Activated T-helper 17 cell treated with anti-CD3 and anti-CD28 coated beads, Interleukin-2, amount 50 U/mL, for 72 hours (primary cell): ENCODE measurements around the gene RPS6KC1. TPM values are rescaled to one million over a fixed set of nuclear protein-coding genes. Genes with fewer than 3 reads are reported as not detected.
"Not testable (repeated sequence)": the region's sequence is repeated elsewhere in the genome, so short reads cannot be mapped to it uniquely, and the experiment has no call there.

Source experiments
- ATAC-seq: fragments of 150-1000 bp; cut with Tn5 transposase; replicated peaks from 2 replicates; pipeline ENCODE4 v1.10.0; 2021; ENCODE audit warnings: mild to moderate bottlenecking, moderate library complexity
- H3K27ac Mint-ChIP-seq: one replicate; pipeline ENCODE4 v1.8.0; 2022; ENCODE audit warnings: mixed read lengths
- H3K27me3 Mint-ChIP-seq: one replicate; pipeline ENCODE4 v1.8.0; 2022; ENCODE audit warnings: mixed read lengths
- H3K36me3 Mint-ChIP-seq: one replicate; pipeline ENCODE4 v1.8.0; 2022; ENCODE audit warnings: low read depth, mild to moderate bottlenecking, mixed read lengths
- H3K4me1 Mint-ChIP-seq: one replicate; pipeline ENCODE4 v1.8.0; 2022; ENCODE audit warnings: mixed read lengths
- H3K4me3 Mint-ChIP-seq: one replicate; pipeline ENCODE4 v1.8.0; 2022; ENCODE audit warnings: mild to moderate bottlenecking, mixed read lengths
- H3K9me3 Mint-ChIP-seq: one replicate; pipeline ENCODE4 v1.8.0; 2022; ENCODE audit warnings: mixed read lengths
- total RNA-seq, 2 donors: library from RNA; stranded (reverse); gene quantifications; one replicate each; pipeline ENCODE4 v1.2.3, GENCODE V29; 2022

Gene RPS6KC1
- total RNA-seq, 2 donors from 2014 or later: 6.9 to 9.5 TPM

GRCh38 chr1:213300433-213300832, 249.4 kb downstream of the RPS6KC1 start:
- peaks cover 8% of the 10 kb centered on the region for H3K9me3 Mint-ChIP-seq

GRCh38 chr1:213301524-213301923, 250.5 kb downstream of the RPS6KC1 start:
- not testable (repeated sequence) for H3K27ac Mint-ChIP-seq, H3K9me3 Mint-ChIP-seq, H3K4me3 Mint-ChIP-seq, H3K36me3 Mint-ChIP-seq, ATAC-seq, H3K4me1 Mint-ChIP-seq, H3K27me3 Mint-ChIP-seq

More at GRCh38 chr1:213300433-213300832, 249.4 kb downstream of the RPS6KC1 start:
- Mint-ChIP-seq H3K4me3 (no peak overlapping the region), H3K27me3 (no peaks in the 10 kb centered on the region), H3K27ac (no peak overlapping the region), H3K36me3 (no peaks in the 10 kb centered on the region), H3K4me1 (no peaks in the 10 kb centered on the region)
- no peak for ATAC-seq

- Mint-ChIP-seq H3K4me3 (no peak overlapping the region), H3K9me3 (no peaks in the 10 kb centered on the region), H3K27me3 (no peaks in the 10 kb centered on the region), H3K4me1 (no peaks in the 10 kb centered on the region), H3K36me3 (no peaks in the 10 kb centered on the region), H3K27ac (no peak overlapping the region)
- no peak for ATAC-seq
These were observed 252.2 kb downstream of the RPS6KC1 start for GRCh38 chr1:213303286-213303685.

- no peaks in the 10 kb centered on the region for H3K4me1 Mint-ChIP-seq
- H3K27ac Mint-ChIP-seq: no peak overlapping the region
- no peak for ATAC-seq
- peaks cover 3% of the 10 kb centered on the region for H3K27me3 Mint-ChIP-seq
- H3K9me3 Mint-ChIP-seq: peaks cover 3% of the 10 kb centered on the region
- H3K4me3 Mint-ChIP-seq: no peak overlapping the region
- H3K36me3 Mint-ChIP-seq: no peaks in the 10 kb centered on the region
These were observed 264.5 kb downstream of the RPS6KC1 start for GRCh38 chr1:213315571-213315970.

- not testable (repeated sequence) for H3K4me1 Mint-ChIP-seq, H3K4me3 Mint-ChIP-seq, ATAC-seq, H3K27me3 Mint-ChIP-seq, H3K27ac Mint-ChIP-seq, H3K9me3 Mint-ChIP-seq, H3K36me3 Mint-ChIP-seq
These were observed 267.4 kb downstream of the RPS6KC1 start for GRCh38 chr1:213318458-213318857.

- H3K9me3 Mint-ChIP-seq: peaks cover 8% of the 10 kb centered on the region
- no peak overlapping the region for H3K27ac Mint-ChIP-seq
- no peak overlapping the region for H3K4me3 Mint-ChIP-seq
- H3K27me3 Mint-ChIP-seq: peaks cover 4% of the 10 kb centered on the region
- ATAC-seq: no peak
- H3K36me3 Mint-ChIP-seq: no peaks in the 10 kb centered on the region
- no peaks in the 10 kb centered on the region for H3K4me1 Mint-ChIP-seq
These were observed 269.3 kb downstream of the RPS6KC1 start for GRCh38 chr1:213320191-213320870.

Other genes starting within 250 kb of the RPS6KC1 start
- not detected for gene SPATA45, start 203.6 kb upstream of the RPS6KC1 start, total RNA-seq
- gene FLVCR1, start 193.0 kb upstream of the RPS6KC1 start, total RNA-seq: 10 to 100 TPM in 1 of 2 donors, 1 to 10 TPM in 1; 9.7 to 22.9 TPM
- gene VASH2, start 100.7 kb upstream of the RPS6KC1 start, total RNA-seq: under 1 TPM in 1 of 2 donors, not detected in 1; 0.52 TPM
- gene ANGEL2, start 35.4 kb upstream of the RPS6KC1 start, total RNA-seq: 10 to 100 TPM; 36.9 to 41.3 TPM